IPS-11a (cell line): Measurements from ENCODE around the gene NEURL4.
"Not testable (repeated sequence)": the region's sequence is repeated elsewhere in the genome, so short reads cannot be mapped to it uniquely, and the experiment has no call there.

Experiments
- H3K4me3 ChIP-seq: one replicate; pipeline ENCODE4 v1.5.1; 2013; ENCODE audit warnings: low read depth, low read length, control low read depth

The NEURL4 gene

DNA sequence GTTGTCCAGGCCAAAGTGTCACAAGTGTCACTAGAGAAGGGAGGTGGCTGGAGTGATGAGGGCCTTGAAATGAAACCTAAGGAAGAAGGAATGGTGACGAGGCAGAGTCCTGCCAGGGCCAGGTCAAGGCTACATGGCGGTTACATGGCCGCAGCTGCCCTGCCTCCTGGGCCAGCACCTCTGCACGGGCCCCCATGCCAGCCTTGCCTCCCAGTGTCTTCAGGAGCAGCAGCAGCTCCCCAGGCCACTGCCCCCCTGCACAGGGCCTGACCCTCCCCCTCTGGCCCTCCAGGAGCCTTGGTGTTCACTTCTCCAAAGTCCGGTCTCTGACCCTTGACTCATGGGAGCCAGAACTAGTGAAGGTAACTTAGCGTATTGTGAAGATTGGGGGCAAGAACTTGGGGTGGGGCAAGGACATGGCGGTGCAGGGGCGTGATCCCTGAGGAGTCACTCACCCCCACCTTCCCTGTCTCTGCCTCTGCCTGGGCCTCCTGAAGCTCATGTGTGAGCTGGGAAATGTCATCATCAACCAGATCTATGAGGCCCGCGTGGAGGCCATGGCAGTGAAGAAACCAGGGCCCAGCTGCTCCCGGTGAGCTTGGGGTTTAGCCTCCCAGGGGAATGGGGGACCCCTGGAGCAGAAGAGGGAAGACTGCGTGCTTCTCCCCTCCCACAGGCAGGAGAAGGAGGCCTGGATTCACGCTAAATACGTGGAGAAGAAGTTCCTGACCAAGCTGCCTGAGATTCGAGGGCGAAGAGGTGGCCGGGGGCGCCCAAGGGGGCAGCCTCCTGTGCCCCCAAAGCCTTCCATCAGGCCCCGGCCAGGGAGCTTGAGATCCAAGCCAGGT, 18.7 kb upstream of the NEURL4 start:
- no peak overlapping the region for H3K4me3 ChIP-seq

DNA sequence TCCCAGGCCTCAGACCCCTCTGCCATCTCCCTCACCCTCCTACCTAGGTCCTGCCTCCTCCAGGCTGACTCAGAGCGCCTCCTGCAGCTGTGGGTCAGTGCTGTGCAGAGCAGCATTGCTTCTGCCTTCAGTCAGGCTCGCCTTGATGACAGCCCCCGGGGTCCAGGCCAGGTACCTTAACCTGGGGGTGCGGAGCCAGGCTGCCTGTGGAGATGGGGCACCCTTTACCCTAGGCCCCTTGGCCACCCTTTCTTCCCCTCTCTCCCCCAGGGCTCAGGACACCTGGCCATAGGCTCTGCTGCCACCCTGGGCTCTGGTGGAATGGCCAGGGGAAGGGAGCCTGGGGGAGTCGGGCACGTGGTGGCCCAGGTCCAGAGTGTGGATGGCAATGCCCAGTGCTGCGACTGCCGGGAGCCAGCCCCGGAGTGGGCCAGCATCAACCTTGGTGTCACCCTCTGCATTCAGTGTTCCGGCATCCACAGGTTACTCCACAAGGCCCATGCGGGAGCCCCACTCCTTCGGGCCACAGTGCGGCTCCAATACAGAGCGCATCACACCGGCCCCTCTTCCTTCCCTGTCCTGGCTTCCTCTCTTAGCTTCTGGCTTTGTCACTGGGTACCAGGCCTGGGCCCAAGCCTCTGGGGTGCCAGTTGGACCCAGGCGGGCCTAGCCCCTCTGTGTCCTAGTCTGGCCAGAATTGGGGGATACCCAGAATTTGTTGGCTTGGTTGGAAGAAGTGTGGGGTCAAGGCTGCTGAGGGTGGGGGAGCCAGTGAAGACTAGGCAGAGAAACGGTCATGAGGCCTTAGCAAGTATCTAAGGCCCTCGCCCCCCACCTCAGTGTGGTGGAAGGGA, 17.9 kb upstream of the NEURL4 start:
- H3K4me3 ChIP-seq, result no peak overlapping the region

GRCh38 chr17:7343250-7343649, 14.1 kb upstream of the NEURL4 start:
- no peak overlapping the region for H3K4me3 ChIP-seq

DNA sequence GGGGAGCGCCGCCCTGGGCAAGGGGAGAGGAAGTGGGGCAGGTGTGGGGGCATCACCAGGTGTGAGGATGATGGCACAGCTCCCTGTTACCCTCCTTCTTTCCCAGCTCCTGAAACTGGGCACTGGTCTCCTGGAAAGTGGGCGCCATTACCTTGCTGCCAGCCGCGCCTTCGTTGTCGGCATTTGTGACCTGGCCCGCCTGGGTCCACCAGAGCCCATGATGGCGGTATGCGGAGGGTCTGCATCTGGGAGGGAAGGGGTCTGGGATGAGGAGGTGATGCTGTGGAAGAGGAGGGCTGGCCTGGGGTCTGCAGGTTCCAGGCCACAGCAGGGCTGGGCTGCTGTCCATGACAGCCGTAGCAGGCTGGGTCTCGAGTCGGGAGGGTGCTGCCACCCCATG, 12.7 kb upstream of the NEURL4 start:
- H3K4me3 ChIP-seq, result no peak overlapping the region

GRCh38 chr17:7340179-7340578, 11.0 kb upstream of the NEURL4 start:
- H3K4me3 ChIP-seq, result no peak overlapping the region

GRCh38 chr17:7337600-7337999, 8.5 kb upstream of the NEURL4 start:
- not testable (repeated sequence) for H3K4me3 ChIP-seq

- H3K4me3 ChIP-seq, result peak within 1 kb of the TSS; percentile 8
Observed at GRCh38 chr17:7336240-7337175, 7.4 kb upstream of the NEURL4 start, which contains the start of gene ACAP1. Gene ACAP1 (plus strand): TSS chr17:7336529. CDS start chr17:7336735, 206 bp downstream.

DNA sequence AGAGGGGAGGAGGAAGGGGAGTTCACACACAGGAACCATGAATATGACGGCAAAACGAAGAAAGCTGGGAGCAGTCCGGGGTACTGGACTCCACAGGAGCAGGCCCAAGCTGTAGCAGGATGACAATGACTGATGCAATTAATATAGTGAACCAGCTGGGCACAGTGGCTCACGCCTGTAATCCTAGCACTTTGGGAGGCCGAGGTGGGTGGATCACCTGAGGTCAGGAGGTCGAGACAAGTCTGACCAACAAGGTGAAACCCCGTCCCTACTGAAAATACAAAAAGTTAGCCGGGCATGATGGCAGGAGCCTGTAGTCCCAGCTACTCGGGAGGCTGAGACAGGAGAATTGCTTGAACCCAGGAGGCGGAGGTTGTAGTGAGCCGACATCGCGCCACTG, 6.6 kb upstream of the NEURL4 start:
- not testable (repeated sequence) for H3K4me3 ChIP-seq

DNA sequence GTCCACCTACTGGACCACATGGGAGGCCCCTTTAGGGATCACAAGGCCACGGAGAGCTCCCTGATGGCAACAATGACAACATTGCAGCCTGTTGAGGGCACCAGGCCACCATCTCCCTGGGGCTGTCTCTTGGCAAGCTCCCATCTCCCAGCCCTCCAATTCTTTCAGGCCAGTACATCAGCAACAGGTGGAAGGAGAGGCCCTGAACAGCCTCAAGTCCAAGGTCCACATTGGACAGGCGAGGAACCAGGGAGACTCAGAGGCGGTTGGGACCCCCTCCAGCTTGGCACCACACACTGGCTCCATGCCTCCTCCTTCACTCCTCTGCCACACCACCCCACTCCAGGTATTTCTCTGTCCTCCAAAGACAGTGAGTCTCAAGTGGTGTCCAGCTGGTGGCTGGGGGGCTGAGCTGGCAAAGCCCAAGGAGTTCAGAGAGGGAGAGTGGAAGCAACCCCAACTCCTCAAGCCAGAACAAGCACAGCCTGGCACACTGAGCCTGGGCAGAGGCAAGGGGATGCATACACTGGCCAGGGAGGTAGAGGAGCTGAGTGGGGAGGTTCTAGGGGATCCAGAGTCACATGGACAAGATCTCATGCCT, 5.9 kb upstream of the NEURL4 start:
- no peak overlapping the region for H3K4me3 ChIP-seq

- H3K4me3 ChIP-seq, result not testable (repeated sequence)
Observed at GRCh38 chr17:7332600-7333069, 3.5 kb upstream of the NEURL4 start.

GRCh38 chr17:7332111-7332510, 3.0 kb upstream of the NEURL4 start:
- H3K4me3 ChIP-seq, result no peak overlapping the region

- H3K4me3 ChIP-seq, result peak overlapping the region; percentile 25
Observed at GRCh38 chr17:7330638-7331015, 1.5 kb upstream of the NEURL4 start.

DNA sequence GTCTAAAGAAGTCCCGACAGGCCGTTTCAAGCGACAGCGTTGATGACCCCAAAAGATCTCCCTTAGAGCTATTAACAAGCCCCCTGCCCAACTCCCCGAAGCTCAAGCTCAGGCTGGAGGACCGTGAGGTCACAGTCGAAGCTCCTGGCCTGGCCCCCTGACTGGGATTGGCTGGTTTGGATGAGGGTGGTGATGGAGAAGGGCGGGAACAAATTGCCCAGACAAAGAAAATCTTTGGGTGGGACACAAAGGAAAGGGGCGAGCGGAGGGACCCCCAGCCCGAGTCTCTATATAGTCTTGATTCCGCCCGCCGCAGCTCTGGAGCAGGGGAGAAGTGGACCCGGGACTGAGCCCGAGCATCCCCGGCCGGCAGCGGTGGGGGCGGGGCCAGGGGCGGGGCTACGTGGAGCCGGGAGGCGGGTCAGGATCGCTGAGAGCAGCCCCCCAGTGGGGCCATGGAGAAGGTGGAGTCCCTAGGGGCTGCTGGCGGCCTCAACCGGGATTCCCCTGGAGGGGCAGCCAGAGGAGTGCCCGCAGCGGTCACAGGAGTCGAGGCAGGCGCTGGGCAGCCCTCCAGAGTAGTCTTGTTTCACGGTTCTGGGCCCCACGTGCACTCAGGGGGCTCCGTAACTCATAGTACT, 982 bp upstream of the NEURL4 start:
- peak overlapping the region; percentile 97 for H3K4me3 ChIP-seq

- peak overlapping the region; percentile 97 for H3K4me3 ChIP-seq
Observed at GRCh38 chr17:7329374-7329996, 350 bp upstream of the NEURL4 start.

GRCh38 chr17:7328009-7328408, 1.1 kb downstream of the NEURL4 start:
- peak overlapping the region; percentile 97 for H3K4me3 ChIP-seq

GRCh38 chr17:7327501-7327900, 1.6 kb downstream of the NEURL4 start:
- no peak overlapping the region for H3K4me3 ChIP-seq

- no peak overlapping the region for H3K4me3 ChIP-seq
Observed at GRCh38 chr17:7327056-7327455, 2.1 kb downstream of the NEURL4 start.

DNA sequence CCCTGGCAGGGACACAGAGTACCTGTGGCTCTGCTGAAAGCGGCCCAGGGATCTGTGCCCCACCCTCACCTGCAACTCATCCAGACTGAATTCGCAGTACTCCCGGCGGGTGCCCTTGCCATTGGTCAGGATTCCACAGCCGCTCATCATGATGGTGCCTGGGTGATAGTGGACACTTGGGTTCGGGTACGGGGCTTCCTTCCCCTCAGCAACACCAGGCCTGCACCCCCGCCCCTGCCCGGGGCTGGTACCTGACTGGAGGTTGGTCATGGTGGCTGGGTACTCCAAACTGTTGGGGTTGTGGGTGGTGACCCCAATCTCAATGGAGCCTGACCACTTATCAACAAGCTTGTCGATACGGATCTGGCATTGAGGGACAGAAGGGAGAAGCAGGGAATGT, 2.9 kb downstream of the NEURL4 start:
- no peak overlapping the region for H3K4me3 ChIP-seq

DNA sequence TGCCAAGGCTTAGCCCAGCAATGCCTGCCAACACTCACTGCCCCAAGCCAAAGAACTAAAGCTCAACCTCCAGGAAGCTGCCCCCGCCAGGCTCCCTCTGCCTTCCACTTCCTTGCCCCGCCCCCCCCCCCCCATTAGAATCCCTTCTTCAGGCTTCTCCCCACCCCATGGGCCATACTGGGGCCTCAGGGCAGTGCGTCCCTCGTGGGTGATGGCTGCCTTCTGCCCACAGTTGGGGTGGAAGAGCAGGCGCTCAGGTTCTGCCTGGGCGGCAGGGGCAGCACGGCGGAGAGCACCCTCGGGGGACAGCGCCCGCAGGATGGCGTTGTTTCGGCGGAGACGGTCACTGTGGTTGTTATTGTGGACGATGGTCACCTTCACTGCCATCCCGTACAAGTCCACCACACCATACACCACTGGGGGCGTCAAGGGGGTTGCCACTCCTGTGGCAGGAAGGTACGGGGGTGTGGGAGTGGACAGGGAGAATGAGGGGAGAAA, 4.1 kb downstream of the NEURL4 start:
- H3K4me3 ChIP-seq, result no peak overlapping the region
